NCI-H187 treated with DMSO at 0.1 percent for 48 hours (cell line): ENCODE results near the gene NAA25.
"Not testable (repeated sequence)": the region's sequence is repeated elsewhere in the genome, so short reads cannot be mapped to it uniquely, and the experiment has no call there.

Experiments
- DNase-seq: peaks from one replicate; lab custom pipeline; 2025; lab: John Stamatoyannopoulos, UW

The NAA25 gene

DNA sequence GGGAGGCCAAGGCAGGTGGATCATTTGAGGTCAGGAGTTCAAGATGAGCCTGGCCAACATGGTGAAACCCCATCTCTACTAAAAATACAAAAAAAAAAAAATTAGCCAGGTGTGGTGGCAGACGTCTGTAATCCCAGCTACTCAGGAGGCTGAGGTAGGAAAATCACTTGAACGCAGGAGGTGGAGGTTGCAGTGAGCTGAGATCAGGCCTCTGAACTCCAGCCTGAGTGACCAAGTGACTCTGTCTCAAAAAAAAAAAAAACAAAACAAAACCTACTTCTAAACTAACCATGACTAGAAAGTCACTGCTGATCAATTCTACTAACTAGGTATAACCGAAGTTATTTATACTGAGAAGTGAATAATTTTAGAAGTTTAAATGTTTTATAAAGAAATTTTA, 99.0 kb downstream of the NAA25 start:
- DNase-seq, result not testable (repeated sequence)

DNA sequence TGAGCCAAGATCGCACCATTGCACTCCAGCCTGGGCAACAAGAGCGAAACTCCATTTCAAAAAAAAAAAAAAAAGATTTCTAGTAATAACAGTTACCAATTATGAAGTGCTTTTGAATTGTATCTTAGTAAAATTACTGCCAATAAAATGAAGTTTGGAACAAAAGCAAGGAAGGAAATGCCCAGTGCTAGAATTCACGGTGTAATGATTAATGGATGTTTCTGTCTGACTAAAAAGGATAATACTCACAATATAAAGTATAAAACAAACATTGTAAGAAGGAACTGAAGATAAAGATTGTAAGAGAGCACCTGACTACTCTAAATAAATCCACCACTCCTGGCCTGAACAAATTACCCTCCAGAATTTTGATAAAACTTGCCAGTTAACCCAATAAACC, 99.7 kb downstream of the NAA25 start:
- DNase-seq, result no peak

DNA sequence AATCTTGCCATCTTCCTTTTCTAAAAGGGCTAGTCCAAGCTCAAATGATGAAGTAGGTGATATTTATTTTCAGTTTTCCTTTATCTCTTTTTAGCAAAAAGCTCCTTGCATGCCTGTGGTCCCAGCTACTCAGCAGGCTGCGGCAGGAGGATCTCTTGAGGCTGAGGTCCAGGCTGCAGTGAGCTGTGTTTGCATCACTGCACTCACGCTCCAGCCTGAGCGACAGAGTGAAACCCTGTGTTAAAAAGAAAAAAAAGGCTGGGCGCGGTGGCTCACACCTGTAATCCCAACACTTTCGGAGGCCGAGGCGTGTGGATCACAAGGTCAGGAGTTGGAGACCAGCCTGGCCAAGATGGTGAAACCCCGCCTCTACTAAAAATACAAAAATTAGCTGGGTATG, 100.6 kb downstream of the NAA25 start:
- no peak for DNase-seq

DNA sequence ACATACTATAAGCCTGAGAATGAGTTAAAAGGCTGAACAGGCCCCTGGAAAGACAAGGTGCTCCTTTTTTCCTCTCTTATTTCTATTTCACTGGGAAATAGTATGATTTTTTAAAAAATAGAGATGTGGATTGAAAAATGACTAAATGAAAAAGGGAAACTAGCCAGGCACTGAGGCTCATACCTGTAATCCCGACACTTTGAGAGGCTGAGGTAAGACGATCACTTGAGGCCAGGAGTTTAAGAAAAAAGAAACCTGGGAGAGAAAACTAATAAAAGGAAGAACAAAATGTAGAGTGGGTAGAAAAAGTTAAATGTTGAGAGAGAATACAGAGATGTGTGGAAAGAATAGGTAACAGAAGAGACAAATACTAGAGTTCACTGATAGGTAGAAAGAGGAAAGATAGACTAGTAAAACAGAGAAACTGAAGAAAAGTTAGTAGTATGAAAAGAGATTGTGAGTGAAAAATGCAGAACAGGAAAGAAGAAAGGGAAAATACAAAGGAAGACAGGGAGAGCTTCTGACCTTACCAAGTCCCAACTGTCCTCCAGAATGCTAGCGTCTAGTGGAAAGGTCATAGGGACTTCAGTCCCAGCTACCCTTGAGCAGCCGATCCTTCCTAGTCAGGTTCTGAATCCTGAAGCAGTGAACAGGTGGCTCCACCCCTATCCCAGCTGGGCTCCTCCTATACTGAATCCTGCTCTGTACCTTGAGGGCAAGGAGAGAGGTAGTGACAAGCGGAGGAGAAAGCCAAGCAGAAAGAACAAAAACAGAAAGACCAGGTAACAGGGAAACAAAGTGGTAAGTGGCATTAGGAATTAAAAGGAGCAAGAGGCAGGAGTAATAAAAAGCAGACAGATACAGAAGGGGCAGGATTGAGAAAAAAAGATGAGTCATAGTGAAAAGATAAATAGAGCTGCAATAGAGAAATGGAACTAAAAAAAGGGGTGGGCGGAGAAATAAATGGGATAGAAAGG, 102.9 kb downstream of the NAA25 start:
- DNase-seq, result no peak

DNA sequence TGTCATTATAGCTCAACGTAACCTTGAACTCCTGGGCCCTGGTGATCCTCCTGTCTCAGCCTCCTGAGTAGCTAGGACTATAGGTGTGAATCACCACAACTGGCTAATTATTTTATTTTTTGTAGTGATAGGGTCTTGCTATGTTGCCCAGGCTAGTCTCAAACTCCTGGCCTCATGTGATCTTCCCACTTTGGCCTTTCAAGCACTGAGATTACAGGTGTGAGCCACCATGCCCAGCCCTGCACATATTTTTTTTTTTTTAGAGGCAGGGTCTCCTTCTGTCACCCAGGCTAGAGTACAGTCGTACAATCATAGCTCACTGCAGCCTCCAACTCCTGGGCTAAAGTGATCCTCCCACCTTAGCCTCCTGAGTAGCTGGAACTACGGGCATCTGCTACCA, 104.5 kb downstream of the NAA25 start:
- DNase-seq, result no peak

DNA sequence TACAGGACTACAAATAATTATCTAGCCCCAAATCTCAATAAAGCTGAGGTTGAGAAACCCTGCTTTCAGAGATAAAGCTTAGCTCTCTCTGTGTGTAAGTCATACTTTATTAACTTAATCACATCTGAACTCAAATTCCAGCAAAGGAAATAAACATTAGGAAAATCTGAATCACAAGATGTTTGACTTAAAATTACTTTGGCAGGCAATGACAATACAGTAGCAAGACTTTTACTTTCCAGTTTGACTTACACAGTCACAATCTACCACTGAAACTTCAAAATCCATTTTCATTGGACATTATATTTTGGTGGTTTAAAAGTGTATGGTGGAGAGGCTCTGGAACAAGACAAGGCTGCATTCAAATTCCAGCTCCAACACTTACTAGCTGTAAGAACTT, 107.0 kb downstream of the NAA25 start:
- DNase-seq, result no peak

DNA sequence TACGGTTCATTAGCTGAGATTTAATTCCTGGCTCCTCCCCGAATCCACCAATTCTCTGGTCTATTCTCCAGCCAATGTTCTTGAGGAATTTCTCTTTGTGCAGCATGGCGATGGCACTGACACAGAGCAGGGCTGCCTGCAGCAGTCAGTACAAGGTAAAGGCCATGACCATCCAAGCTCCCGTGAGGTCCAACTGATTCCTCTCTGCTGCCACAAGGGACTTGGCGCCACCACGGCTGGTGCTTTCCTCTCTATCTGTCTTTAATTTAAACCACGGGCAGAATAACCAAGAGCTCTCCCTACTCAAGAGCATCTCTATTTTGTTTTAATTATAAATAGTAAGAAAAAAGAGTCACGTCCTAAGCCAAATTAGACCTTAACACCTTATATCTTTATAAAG, 107.8 kb downstream of the NAA25 start:
- no peak for DNase-seq

DNA sequence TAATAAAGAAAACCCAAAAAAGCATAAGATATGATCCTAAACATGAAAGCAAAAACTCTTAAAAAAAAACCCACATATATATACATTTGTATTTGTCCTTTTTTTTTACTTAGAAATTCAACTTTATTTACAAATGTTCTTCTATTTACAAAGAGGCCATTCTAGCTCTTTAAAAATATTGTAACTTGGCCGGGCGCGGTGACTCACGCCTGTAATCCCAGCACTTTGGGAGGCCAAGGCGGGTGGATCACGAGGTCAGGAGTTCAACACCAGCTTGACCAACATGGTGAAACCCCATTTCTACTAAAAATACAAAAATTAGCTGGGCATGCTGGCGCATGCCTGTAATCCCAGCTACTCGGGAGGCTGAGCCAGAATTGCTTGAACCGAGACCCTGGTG, 109.5 kb downstream of the NAA25 start:
- DNase-seq, result not testable (repeated sequence)

DNA sequence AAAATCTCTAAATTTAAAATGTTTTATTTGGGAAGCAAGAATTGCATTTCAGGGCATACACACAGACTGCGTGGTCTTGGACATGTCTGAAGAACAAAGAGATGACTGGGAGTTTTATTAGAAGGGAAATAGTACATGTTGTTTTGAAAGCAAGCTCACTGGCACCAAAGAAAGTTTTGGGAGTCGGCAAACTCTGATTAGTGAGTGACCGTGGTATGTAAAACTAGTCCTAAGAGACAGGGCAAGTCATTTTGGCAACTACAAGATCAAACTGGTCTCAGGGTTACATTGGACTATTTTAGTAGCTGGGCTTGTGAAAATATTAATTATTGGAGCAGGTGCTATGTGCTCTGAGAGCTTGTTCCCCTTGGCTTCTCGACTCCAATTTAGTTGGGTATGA, 110.6 kb downstream of the NAA25 start:
- DNase-seq, result no peak

DNA sequence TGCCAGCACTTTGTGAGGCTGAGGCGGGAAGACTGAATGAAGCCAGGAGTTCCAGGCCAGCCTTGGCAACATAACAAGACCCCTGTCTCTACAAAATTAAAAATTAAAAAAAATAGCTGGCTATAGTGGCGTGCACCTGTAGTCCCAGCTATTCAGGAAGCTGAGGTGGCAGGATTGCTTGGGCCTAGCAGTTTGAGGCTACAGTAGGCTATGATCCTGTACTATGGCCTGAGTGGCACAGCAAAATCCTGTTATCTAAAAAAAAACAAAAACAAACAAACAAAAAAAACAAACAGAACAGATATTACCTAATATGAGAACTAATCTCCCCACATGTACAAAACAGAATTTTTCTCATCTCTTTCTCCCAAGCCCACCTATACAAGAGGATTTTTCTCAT, 111.3 kb downstream of the NAA25 start:
- DNase-seq, result no peak

DNA sequence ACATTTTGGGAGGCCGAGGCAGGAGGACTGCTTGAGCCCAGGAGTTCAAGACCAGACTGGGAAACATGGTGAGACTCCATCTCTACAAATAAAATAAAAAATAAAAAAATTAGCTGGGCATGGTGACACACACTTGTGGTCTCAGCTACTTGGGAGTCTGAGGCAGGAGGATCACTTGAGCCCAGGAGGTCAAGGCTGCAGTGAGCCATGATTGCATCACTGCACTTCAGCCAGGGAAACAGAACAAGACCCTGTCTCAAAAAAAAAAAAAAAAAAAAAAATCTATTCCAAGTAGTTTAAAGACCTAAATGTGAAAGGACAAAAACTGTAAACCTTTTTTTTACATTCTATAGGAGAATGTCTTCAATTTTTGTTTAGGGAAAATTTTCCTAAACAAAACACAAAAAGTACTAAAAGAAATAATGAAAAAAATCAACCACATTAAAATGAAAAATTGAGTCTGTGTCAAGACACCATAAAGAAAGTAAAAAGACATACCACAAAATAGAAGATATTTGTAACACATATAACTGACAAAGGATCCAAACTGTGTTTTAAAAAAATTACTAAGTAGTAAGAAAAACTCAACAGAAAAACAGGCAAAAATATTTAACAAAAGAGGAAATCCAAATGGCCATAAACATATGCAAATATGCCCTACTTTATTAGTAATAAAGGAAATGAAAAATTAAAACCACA, 112.7 kb downstream of the NAA25 start:
- DNase-seq, result no peak

DNA sequence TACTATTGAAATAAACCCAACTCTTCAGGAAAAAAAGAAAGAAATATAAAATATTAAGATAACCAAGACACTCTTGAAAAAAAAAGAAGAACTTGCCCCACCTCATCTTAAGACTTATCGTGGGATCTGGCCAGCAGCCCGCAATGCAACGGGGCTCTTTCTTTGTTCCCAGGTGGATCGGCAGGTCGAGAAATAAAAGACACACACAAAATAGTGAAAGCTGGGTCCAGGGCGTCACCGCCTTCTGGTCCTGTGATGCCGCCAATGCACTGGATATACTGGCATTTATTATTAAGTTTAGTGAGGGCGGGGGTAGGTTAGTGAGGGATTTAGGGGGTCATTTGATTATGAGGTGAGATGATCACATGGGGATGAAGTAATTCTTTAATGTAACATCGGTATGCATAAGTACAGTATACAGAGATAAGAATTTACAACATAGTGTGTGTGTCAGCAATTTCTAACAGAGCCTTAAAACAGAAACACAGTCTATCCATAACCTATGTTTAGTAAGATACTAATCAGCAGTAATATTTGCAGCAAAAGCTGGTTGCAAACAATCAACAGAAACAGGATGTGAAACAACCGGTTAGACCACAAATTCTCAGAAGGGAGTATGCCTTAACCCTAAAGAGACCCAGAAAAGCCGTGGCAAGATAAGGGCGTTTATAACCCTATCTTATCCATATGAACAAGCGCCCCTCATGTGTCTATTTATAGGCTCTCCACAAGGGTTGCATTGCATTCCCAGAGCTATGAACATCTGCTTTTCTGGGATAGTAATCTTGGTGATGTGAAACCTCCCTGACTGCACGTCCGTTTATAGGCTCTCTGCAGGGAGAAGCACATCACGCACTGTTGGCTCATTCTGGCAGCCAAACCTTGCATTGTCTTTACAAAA, 114.1 kb downstream of the NAA25 start:
- DNase-seq, result not testable (repeated sequence)

DNA sequence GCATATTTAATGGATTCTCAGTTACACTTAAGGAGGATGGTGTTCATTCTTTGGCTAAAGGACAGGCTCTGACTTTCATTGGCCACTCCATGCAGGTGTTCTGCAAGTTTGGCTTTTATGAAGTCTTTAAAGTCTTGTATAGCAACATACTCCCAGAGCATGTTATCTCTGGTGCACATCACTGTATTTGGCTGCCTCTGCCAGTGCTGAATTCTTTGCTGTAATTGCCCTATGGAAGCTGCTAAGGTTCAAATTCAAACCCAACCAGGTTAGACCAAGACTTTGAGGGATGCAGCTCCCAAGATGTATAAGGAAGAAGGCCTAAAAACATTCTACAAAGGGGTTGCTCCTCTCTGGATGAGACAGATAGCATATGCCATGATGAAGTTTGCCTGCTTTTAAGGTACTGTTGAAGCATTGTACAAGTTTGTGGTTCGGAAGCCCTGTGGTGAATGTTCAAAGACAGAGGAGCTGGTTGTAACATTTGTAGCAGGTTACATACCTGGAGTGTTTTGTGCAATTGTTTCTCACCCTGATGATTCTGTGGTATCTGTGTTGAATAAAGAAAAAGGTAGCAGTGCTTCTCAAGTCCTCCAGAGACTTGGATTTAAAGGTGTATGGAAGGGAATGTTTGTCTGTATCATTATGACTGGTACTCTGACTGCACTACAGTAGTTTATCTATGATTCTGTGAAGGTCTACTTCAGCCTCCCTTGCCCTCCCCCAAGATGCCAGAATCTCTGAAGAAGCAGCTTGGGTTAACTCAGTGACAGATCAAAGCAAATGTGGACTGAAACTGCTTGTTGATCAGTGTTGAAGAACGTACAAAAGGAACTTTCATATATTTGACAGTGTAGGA, 115.1 kb downstream of the NAA25 start:
- DNase-seq, result no peak

DNA sequence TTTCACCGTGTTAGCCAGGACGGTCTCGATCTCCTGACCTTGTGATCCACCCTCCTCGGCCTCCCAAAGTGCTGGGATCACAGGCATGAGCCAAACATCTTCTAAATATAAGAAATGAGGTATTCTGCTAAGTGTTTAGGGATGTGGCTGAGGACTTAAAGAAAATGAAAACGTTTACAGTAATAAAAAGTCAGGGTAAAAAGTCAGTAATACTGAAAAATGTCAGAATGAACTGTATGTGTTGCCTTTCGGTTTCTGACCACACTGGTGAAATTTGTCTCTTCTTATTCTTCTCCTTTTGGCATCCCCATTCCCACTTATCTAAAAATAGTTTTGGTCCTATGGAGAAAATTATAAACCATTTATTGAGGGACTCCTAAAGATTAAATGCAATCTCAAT, 116.1 kb downstream of the NAA25 start:
- DNase-seq, result no peak

DNA sequence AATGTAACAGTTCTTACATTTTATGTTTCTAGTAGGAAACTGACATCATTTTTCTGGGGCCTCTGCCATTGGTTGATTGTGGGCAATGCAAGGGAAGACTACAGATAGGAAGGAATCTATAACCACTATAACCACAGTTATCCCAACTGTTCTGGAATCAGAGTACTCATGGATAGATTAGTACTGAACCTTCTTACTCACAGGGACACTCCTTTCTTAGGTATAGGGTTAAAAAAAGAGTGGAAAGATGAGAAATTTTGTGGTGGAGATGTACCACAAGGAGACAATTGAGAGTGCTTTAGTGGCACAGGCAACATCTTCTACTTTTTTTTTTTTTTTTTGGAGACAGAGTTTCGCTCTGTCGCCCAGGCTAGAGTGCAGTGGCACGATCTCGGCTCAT, 116.6 kb downstream of the NAA25 start:
- DNase-seq, result no peak

DNA sequence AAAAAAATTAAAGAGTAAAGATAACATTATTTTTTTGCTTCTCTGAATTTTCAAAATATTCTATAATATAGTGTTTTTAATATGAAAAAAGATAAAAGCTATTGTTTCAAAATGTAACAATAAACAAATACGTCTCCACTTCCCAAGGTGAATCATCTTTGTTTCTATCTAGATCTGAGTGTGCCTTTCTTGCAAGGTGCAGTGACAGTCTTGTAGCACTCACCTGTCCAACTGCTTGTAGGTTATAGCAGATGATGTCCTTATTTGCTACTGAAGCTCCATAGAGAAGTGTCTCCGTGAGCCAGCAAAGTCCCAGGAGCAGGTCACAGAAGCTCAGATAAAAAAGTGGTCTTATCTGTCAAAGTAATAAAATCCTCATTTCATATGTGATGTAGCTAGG, 117.0 kb downstream of the NAA25 start:
- no peak for DNase-seq

DNA sequence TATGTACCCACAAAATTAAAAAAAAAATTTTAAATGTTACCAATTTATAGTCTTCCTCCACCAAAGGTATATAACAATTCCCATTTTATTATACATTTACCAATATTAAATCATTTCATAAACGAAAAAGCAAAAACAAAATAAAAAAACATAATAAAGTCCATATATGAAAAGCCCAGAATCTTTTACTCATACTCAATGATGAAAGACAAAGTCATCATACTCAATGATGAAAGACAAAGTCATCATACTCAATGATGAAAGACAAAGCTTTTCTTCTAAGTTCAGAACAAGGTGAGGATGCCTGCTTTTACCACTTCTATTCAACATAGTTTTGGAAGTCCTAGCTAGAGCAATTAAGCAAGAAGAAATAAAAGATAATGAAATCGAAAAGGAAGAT, 123.8 kb downstream of the NAA25 start:
- no peak for DNase-seq

DNA sequence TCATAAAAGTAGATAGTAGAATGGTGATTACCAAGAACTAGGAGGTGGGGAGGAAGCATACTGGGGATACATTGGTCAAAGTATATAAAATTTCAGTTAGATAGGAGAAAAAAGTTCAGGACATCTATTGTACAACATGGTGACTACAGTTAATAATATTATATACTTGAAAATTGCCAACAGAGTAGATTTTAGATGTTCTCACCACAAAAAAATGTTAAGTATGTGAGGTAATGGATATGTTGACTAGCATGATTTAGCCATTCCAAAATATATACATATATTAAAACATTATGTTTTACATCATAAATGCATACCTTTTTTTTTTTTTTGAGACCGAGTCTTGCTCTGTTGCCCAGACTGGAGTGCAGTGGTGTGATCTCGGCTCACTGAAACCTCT, 126.6 kb downstream of the NAA25 start:
- no peak for DNase-seq

DNA sequence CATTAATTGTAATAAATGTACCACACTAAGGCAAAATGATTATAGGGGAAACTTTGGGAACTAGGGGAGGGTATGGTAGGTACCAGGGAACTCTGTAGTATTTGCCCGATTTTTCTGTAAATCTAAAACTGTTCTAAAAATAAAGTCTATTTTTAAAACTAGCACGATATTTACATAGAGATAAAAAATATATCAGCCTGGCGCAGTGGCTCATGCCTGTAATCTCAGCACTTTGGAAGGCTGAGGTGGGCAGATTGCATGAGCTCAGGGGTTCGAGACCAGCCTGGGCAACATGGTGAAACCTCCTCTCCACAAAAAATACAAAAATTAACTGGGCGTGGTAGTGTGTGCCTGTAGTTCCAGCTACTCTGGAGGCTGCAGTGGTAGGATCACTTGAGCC, 128.0 kb downstream of the NAA25 start:
- no peak for DNase-seq

DNA sequence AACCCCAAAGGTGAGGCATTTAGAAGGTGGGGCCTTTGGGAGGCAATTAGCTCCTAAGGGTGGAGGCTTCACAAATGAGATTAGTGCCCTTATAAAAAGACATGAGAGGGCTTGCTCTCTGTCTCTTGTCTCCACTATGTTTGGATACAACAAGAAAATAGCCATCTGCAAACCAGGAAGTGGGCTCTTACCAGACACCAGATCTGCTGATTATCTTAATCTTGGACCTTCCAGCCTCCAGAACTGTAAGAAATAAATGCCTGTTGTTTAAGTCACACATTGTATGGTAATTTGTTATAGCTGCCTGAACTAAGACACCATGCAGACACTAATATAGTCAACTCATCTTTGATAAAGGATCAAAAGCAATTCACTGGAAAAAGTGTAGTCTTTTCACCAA, 130.0 kb downstream of the NAA25 start:
- no peak for DNase-seq

DNA sequence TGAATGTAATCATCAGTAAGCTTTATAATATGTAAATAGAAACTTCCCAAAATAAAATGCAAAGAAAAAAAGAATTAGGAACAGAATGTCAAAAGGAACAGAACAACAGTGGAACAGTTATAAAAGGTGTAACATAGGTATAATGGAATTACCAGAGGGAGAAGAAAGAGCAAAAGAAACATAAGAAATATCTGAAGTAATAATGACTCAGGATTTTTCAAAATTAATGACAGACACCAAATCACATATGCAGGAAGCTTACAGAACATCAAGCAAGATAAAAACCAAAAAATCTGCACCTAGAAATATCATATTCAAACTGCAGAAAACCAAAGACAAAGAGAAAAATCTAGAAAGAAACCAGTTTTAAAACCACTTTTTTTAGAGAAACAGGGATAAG, 131.7 kb downstream of the NAA25 start:
- no peak for DNase-seq
